ENCODE results near the gene OR4C13. TPM values are rescaled to one million over a fixed set of nuclear protein-coding genes. Genes with fewer than 3 reads are reported as not detected.
"Not testable (repeated sequence)": the region's sequence is repeated elsewhere in the genome, so short reads cannot be mapped to it uniquely, and the experiment has no call there.

Gene OR4C13
- total RNA-seq (not detected in 2 replicates), polyA plus RNA-seq (not detected in 2 replicates)

DNA sequence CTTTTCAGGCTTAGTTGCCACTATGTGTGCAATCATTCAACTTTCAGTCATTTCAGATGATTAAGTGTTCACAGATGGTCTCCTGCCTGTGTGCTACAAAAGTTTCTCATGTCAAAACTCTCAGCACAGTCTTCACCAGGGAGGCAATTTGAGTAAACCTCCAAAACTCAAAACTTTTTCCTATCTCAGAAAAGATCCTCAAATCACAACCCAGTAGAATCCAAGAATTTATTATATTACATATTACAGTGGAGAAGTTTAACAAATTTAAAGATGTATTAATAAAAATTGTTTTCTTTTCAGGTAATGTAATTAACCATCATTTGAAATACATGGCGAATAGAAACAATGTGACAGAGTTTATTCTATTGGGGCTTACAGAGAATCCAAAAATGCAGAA, at the start of gene OR4C13:
OR4C13 (plus strand) TSS at position 301 of the 400 bp plus-strand sequence; CDS start at position 333, 32 bp downstream.
- Histone ChIP-seq H3K4me1 (ENCODE audit: insufficient read depth) (no peaks in the 10 kb centered on the region), H3K27ac (no peak within 1 kb of the TSS), H3K9me2 (replicated peaks; ENCODE audit: insufficient read depth) (no peaks in the 10 kb centered on the region), H4K20me1 (ENCODE audit: insufficient read depth, poor library complexity, severe bottlenecking) (no peaks in the 10 kb centered on the region), H3K36me3 (replicated peaks; ENCODE audit: insufficient read depth, low read depth) (no peaks in the 10 kb centered on the region), H3K4me3 (no peak within 1 kb of the TSS), H3K79me2 (no peaks in the 10 kb centered on the region), H3K4me2 (no peak within 1 kb of the TSS), H2AFZ (no peak within 1 kb of the TSS), H3K27me3 (no peaks in the 10 kb centered on the region), H3K9me3 (ENCODE audit: low read depth) (no peaks in the 10 kb centered on the region)
- DNase-seq (ENCODE audit: low spot score) = no peak
- no peak for TF ChIP-seq EZH2phosphoT487 (IDR thresholded peaks at IDR 0.05; ENCODE audit: low read depth, severe bottlenecking, unreplicated experiment)
- no peak for TF ChIP-seq CTCF (IDR thresholded peaks at IDR 0.05; ENCODE audit: poor library complexity)
- TF ChIP-seq EZH2 (IDR thresholded peaks at IDR 0.05; ENCODE audit: borderline replicate concordance) = no peak
- WGBS (ENCODE audit: low lambda C conversion rate, missing lambda C conversion rate) = 77% methylated on average over 1 of the region's 1 CpG

DNA sequence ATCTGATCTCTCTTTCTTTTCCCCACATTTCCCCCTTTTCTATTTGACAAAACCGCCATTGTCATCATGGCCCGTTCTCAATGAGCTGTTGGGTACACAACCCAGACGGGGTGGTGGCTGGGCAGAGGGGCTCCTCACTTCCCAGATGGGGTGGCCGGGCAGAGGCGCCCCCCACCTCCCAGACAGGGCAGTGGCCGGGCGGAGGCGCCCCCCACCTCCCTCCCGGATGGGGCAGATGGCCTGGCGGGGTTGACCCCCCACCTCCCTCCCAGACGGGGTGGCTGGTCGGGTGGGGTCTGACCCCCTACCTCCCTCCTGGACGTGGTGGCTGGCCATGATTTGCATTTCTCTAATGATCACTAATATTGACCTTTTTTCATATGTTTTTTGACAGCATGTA, 40.7 kb upstream of the OR4C13 start:
- not testable (repeated sequence) for DNase-seq (ENCODE audit: low spot score); H3K36me3 ChIP-seq (replicated peaks; ENCODE audit: insufficient read depth, low read depth); H3K9me3 ChIP-seq (ENCODE audit: low read depth); H4K20me1 ChIP-seq (ENCODE audit: insufficient read depth, poor library complexity, severe bottlenecking); H2AFZ ChIP-seq; H3K27me3 ChIP-seq; H3K9me2 ChIP-seq (replicated peaks; ENCODE audit: insufficient read depth); H3K79me2 ChIP-seq; H3K27ac ChIP-seq; H3K4me2 ChIP-seq; H3K4me3 ChIP-seq; H3K4me1 ChIP-seq (ENCODE audit: insufficient read depth)
- WGBS (ENCODE audit: low lambda C conversion rate, missing lambda C conversion rate) = 76% methylated on average over 10 of the region's 13 CpGs

- H3K79me2 ChIP-seq; H3K27me3 ChIP-seq; H3K4me3 ChIP-seq; DNase-seq (ENCODE audit: low spot score); H3K4me2 ChIP-seq; H3K4me1 ChIP-seq (ENCODE audit: insufficient read depth); H3K36me3 ChIP-seq (replicated peaks; ENCODE audit: insufficient read depth, low read depth); H3K9me2 ChIP-seq (replicated peaks; ENCODE audit: insufficient read depth); H4K20me1 ChIP-seq (ENCODE audit: insufficient read depth, poor library complexity, severe bottlenecking); H3K27ac ChIP-seq; H2AFZ ChIP-seq; H3K9me3 ChIP-seq (ENCODE audit: low read depth): not testable (repeated sequence)
- WGBS (ENCODE audit: low lambda C conversion rate, missing lambda C conversion rate) = 41% methylated on average over 1 of the region's 1 CpG
Observed at GRCh38 chr11:49948701-49949100, 3.5 kb upstream of the OR4C13 start.

- H3K36me3 ChIP-seq (replicated peaks; ENCODE audit: insufficient read depth, low read depth); H2AFZ ChIP-seq; H3K27ac ChIP-seq; H4K20me1 ChIP-seq (ENCODE audit: insufficient read depth, poor library complexity, severe bottlenecking); H3K9me2 ChIP-seq (replicated peaks; ENCODE audit: insufficient read depth); H3K4me3 ChIP-seq; H3K9me3 ChIP-seq (ENCODE audit: low read depth); DNase-seq (ENCODE audit: low spot score); H3K79me2 ChIP-seq; H3K27me3 ChIP-seq; H3K4me2 ChIP-seq; H3K4me1 ChIP-seq (ENCODE audit: insufficient read depth): not testable (repeated sequence)
- 60% methylated on average over 4 of the region's 4 CpGs for WGBS (ENCODE audit: low lambda C conversion rate, missing lambda C conversion rate)
Observed at GRCh38 chr11:49973439-49973838, 21.2 kb downstream of the OR4C13 start.

DNA sequence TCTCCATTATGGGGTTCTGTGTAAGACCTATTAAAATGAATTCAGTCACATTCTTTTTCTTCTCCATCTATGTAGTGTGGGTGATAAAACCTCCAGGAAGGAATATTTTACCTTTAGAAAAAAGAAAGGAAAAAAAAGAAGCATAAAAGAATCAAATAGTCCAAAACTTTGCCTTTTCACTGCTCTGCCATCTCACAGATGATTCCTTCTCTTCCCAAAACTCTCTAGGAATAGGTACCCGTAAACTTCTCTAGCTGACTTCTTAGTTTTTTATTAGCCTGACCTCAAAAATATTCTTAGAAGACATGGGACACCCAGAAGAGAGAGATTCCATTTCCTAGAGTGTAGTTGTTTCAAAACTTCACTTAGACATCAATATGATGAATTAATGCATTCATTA, 30.2 kb downstream of the OR4C13 start, which contains the start of gene OR4C12:
OR4C12 (minus strand) TSS at position 101 of the 400 bp plus-strand sequence; CDS start at position 67, 34 bp downstream.
- WGBS (ENCODE audit: low lambda C conversion rate, missing lambda C conversion rate) = 26% methylated on average over 1 of the region's 1 CpG
- H3K9me3 ChIP-seq (ENCODE audit: low read depth); H4K20me1 ChIP-seq (ENCODE audit: insufficient read depth, poor library complexity, severe bottlenecking); H3K27ac ChIP-seq; H3K4me1 ChIP-seq (ENCODE audit: insufficient read depth); H3K4me2 ChIP-seq; DNase-seq (ENCODE audit: low spot score); H3K27me3 ChIP-seq; H3K9me2 ChIP-seq (replicated peaks; ENCODE audit: insufficient read depth); H2AFZ ChIP-seq; H3K79me2 ChIP-seq; H3K4me3 ChIP-seq; H3K36me3 ChIP-seq (replicated peaks; ENCODE audit: insufficient read depth, low read depth): not testable (repeated sequence)

Data from hepatocyte (in vitro differentiated cells).